ENCODE data around the gene OTUB2.

Gene OTUB2

DNA sequence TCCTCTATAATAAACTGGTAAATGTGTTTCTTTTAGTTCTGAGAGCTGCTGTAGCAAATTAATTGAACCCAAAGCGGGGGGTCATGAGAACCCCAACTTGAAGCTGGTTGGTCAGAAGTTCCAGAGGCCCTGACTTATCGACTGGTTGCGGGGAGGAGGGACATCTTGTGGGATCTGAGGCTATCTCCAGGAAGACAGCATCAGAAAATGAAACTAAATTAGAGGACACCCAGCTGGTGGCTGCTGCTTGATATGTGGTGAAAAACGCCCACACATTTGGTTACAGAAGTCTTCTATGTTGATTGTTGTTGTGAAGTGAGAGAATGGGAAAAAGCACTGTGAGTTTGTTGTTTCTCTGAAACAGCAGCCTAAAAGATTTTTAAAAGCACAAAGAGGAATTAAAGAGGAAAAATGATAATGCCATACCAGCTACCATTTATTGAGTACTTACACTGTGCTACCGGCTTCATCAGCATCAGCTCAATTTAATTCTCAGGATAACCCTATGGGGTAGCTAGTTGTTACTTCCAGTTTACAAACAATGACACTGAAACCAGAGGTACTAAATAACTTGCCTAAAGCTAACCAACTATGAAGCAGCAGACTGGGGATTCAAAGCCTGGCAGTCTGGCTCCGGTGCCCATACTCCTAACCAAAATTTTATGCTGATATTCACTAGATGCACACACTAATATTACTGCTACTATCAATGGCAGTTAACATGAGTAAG is 30.6 kb downstream of the OTUB2 start:
- TF ChIP-seq, protein P1, sequence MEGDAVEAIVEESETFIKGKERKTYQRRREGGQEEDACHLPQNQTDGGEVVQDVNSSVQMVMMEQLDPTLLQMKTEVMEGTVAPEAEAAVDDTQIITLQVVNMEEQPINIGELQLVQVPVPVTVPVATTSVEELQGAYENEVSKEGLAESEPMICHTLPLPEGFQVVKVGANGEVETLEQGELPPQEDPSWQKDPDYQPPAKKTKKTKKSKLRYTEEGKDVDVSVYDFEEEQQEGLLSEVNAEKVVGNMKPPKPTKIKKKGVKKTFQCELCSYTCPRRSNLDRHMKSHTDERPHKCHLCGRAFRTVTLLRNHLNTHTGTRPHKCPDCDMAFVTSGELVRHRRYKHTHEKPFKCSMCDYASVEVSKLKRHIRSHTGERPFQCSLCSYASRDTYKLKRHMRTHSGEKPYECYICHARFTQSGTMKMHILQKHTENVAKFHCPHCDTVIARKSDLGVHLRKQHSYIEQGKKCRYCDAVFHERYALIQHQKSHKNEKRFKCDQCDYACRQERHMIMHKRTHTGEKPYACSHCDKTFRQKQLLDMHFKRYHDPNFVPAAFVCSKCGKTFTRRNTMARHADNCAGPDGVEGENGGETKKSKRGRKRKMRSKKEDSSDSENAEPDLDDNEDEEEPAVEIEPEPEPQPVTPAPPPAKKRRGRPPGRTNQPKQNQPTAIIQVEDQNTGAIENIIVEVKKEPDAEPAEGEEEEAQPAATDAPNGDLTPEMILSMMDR (IDR thresholded peaks at IDR 0.05) = no peak

DNA sequence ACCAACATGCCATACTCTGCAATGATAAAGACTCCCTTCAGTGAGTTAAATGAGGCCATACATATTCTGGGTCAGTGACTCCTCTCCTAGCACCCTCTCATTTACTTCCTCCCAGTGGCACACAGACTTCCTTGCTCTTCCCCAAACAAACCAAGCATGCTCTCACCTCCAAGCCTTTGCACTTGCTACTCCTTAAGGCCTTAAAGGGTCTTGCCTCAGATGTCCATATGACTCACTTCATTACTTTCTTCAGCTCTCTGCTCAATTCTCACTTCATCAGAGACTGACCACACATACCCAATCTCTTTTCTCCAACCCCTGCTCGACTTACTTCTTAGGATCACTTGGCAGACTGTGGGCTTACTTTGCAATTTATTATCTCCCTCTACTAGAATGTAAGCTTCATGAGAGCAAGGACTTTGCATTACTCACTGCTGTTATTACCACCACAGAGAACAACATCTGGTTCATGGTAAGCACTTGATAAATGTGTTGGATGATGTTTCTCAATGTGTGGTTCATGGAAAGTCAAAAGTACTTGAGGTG is 32.1 kb downstream of the OTUB2 start:
- TF ChIP-seq, protein P1 (IDR thresholded peaks at IDR 0.05) = no peak

DNA sequence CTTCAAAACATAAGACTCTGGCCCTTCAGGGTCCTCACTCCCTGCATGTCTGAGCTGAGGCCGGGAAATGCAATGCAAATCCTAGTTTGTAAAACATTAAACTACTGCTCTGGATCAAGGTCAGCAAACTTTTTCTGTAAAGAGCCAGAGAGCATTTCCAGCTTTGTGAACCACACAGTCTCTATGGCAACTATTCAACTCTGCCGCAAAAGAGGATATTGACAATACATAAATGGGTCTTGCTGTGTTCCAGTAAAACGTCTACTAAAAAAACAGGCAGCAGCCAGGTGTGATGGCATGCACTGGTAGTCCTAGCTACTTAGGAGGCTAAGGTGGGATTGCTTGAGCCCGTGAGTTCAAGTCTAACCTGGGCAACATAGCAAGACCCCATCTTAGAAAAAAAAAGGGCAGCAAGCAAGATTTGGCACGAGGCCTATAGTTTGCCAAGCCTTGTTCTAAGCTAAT is 32.6 kb downstream of the OTUB2 start:
- TF ChIP-seq, protein P1 (IDR thresholded peaks at IDR 0.05) = no peak

DNA sequence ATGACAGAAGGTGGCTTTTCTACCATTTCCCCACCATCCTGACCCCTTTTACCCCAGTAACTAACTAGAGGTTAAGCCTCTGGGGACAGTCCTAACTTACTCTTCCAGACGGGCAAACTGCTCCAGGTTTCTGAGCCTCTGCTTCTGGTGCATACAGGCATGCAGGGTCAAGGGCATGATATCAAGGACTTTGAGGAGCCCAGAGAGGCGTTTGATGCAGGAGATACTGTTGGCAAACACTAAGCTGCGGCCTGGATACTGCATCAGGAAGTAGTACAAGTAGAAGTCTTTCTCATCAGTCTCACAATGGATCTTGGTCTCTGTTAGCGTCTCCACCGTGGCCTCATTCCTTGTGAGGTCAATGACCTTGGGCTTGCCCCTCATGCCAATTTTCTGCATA is 33.9 kb downstream of the OTUB2 start:
- TF ChIP-seq, protein P1 (IDR thresholded peaks at IDR 0.05) = no peak

DNA sequence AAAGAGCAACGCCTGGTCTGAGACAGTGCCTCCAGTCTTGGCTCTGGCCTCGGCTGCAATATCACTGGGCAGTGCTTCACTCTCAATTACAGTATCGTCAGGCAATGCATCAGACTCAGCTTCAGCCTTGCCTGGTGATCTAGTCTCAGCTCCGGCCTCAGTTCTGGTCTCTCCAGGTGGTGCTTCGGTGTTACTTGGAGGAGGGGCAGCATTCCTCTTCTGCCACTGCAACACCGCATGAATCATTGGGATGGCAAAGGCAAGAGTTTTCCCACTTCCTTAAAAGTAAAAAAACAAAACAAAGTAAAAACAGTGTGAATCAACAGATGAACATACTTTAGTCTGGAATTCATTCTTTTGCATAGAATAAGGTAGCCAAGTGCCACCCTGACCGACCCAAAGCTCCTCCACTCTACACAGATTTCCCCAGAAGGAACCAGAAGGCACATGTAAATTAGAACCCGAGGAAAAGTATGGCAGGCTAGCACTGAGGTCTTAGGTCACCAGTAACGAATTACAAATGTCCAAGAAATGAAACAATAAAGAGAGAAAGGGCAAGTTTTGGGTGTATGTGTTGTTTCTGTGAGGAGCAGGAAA is 36.3 kb downstream of the OTUB2 start:
- TF ChIP-seq, protein P1 (IDR thresholded peaks at IDR 0.05) = no peak

DNA sequence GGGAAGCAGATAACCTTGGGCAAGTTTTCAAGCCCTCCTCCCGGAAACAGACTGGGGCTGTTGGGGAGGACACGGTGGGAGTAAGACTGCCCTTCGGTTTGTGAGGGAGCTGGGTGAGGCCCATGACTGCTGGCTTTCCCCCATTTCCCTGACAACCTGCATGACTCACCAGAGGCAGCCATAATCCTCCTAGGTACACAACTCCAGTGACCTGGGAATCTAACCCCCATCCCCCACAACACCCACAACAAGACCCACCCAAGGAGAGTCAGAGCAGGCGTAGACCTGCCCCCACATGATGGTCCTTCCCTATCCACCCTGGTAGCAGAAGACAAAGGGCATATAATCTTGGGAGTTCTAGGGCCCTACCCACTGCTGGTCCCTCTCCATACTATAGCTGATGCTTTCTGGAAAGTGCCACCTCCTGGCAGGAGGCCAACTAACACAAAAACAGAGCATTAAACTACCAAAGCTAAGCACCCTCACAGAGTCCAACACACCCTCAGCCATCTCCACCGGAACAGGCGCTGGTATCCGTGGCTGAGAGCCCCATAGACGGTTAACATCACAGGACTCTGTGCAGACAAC is 40.0 kb downstream of the OTUB2 start:
- TF ChIP-seq, protein P1 (IDR thresholded peaks at IDR 0.05) = no peak

DNA sequence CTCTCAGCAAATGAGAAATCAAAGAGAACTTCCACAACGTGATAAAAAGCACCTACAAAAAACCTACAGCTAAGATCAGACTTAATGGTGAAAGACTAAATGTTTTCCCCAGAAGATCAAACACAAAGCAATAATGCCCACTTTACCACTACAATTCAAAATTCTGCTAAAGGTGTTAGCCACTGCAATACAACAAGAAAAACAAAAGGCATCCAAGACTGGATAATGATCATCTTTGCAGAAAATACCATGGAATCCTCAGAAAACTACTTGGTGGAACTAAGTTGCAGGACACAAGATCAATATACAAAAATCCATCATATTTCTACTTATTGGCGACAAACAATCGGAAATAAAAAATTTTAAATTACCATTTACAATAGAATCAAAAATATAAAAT is 48.4 kb downstream of the OTUB2 start:
- TF ChIP-seq, protein P1 (IDR thresholded peaks at IDR 0.05) = no peak
